Frontal cortex (tissue), 4 donors: ENCODE results near the gene RAPGEF1. TPM values are rescaled to one million over a fixed set of nuclear protein-coding genes. Genes with fewer than 3 reads are reported as not detected.

ENCODE experiments used
- DNase-seq, 2 donors: peaks; one replicate each; pipeline ENCODE4 v3.0.0; 2012; ENCODE audit warnings: low spot score in 2 of 2
- FAIRE-seq: peaks from 2 replicates; lab custom pipeline; 2012; peaks lifted over from hg19 to GRCh38; lab: Jason Lieb, UNC
- small RNA-seq: library from RNA; depleted of rRNA; stranded (forward); fragments of <200 nt; gene quantifications from one replicate; pipeline ENCODE3, GENCODE V24; 2014
- total RNA-seq: library from RNA; depleted of rRNA; stranded (reverse); fragments of >200 nt; gene quantifications from one replicate; pipeline ENCODE4 v1.2.3, GENCODE V29; 2014
- donor health status: control.
- donor health status: control.
- donor health status: control.

RAPGEF1 gene
- total RNA-seq, 1 donor from 2014 or later: 28.1 TPM

GRCh38 chr9:131528886-131529505 lies 210.9 kb downstream of the RAPGEF1 start:
- FAIRE-seq: no peak
- no peak for DNase-seq

GRCh38 chr9:131528186-131528585 lies 211.7 kb downstream of the RAPGEF1 start:
- DNase-seq: no peak

More at GRCh38 chr9:131528186-131528585, 211.7 kb downstream of the RAPGEF1 start:
- FAIRE-seq: no peak

Small RNA genes lying within 50 kb of the gene (small RNA-seq; reads per million reads assigned to genes)
- not detected for gene EIF4A1P3
- not detected for gene RF00272
- gene RN7SL328P: not detected

Other genes with a start within 250 kb of the RAPGEF1 start
- 42.4 TPM for gene POMT1, start 237.2 kb downstream of the RAPGEF1 start, total RNA-seq
- 15.5 TPM for gene UCK1, start 208.8 kb downstream of the RAPGEF1 start, total RNA-seq
- not detected for gene PRRT1B, start 194.6 kb downstream of the RAPGEF1 start, total RNA-seq